GM10266 (cell line): Measurements from ENCODE around the gene ZBTB18.
"Not testable (repeated sequence)": the region's sequence is repeated elsewhere in the genome, so short reads cannot be mapped to it uniquely, and the experiment has no call there.

Source experiments
- DNase-seq: peaks from one replicate; pipeline ENCODE4 v3.0.0; 2012; ENCODE audit errors: extremely low spot score
- CTCF ChIP-seq: IDR thresholded peaks from 2 replicates; pipeline ENCODE4 v1.5.1; 2012; ENCODE audit warnings: mild to moderate bottlenecking, low read depth; ENCODE audit not compliant: control insufficient read depth, insufficient read depth; ENCODE audit errors: missing control alignments

ZBTB18 gene

DNA sequence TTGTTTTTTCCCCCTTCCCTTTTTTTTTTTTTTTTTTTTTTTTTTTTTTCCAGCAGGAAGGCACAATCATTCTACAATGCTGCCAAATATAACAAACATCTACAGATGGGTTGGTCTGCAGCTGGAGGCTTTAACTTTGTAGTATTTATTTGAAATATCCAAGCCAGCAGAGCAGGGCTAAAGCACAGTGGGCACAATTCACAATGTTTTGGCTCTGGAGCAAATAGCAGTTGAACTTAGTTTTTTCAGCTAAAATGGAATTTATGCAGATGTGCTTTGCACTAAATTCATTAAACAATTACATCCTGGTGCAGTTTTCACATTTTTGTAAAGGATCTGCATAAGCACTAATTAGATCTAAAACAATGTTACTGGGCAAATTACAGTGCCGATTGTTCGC is 39.8 kb upstream of the ZBTB18 start:
- no peak for DNase-seq
- no peak for TF ChIP-seq CTCF

GRCh38 chr1:244011786-244012185 is 39.3 kb upstream of the ZBTB18 start:
- DNase-seq = no peak
- TF ChIP-seq CTCF = no peak

DNA sequence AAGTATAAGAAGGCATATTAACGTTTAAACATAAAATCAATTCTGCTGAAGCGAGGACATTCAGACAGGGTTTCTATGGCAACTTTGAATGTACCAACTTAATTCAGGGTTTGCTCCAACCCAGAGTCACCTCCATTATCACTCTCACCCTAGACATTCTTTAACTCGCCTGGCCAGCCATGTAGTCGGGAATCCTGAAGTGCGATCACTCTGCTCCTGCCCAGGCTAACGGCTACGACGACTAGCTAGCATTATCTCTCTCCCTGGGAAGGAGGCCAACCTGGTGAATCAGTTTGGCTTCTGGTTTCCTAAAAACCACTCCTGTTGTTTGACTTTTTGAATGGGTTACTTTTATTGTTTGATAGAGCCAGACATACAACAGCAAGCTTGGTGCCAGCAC is 38.9 kb upstream of the ZBTB18 start:
- no peak for TF ChIP-seq CTCF
- no peak for DNase-seq

GRCh38 chr1:244013100-244013499 is 38.0 kb upstream of the ZBTB18 start:
- DNase-seq = no peak
- no peak for TF ChIP-seq CTCF

- not testable (repeated sequence) for DNase-seq
These were observed 36.2 kb upstream of the ZBTB18 start for GRCh38 chr1:244014862-244015261.

GRCh38 chr1:244019982-244020485 is 31.0 kb upstream of the ZBTB18 start:
- no peak for TF ChIP-seq CTCF
- DNase-seq = no peak

DNA sequence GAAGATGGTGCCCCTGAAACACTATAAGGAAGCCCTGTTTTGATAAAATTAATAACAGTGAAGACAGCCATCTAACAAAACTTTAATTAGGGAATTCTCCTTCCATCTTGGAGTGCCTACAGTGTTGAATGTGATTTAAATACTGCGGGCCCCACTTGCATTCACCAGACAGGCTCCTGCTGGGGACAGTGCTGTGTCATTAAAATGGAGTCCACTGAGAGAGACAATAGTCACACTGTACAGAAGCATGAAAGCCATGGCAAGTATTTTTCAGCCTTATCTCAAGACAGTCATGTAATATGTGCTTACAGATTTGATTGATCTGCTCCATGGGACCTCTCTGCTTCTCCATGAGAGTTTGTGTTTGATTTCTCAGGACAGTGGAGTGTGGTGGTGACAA is 29.7 kb upstream of the ZBTB18 start:
- no peak for DNase-seq
- TF ChIP-seq CTCF = no peak

GRCh38 chr1:244022311-244022710 is 28.8 kb upstream of the ZBTB18 start:
- no peak for TF ChIP-seq CTCF
- no peak for DNase-seq
